ENCODE data around the gene CERKL.

Gene CERKL

DNA sequence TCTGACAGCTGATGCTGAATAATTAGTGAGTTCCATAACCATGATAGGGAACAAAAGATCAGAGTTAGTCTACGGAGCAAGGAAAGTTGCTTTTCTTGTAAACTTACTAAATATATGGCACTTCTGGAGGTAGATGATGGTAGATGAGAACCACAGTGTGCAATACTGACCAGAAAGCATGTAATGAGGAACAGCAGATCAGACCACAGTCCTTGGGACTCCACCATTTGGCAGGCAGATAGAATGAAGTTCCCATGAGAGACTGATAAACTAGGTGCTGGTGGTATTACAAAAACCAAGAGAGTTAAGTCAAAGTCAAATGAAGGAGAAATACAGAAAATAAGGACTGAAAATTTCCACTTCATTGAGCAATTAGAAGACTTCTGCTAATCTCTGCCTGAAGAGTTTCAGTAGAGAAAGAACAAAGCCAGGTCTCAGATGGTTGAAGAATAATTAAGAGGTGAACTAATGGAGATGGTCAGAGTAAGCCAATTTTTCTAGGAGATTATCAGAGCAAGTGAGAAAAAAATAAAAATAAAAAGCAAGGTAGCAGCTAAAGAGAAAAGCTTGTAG, 10.4 kb downstream of the CERKL start:
- TF ChIP-seq EZH2phosphoT487 (IDR thresholded peaks at IDR 0.05; ENCODE audit: borderline replicate concordance): no peak
- TF ChIP-seq, protein P1, sequence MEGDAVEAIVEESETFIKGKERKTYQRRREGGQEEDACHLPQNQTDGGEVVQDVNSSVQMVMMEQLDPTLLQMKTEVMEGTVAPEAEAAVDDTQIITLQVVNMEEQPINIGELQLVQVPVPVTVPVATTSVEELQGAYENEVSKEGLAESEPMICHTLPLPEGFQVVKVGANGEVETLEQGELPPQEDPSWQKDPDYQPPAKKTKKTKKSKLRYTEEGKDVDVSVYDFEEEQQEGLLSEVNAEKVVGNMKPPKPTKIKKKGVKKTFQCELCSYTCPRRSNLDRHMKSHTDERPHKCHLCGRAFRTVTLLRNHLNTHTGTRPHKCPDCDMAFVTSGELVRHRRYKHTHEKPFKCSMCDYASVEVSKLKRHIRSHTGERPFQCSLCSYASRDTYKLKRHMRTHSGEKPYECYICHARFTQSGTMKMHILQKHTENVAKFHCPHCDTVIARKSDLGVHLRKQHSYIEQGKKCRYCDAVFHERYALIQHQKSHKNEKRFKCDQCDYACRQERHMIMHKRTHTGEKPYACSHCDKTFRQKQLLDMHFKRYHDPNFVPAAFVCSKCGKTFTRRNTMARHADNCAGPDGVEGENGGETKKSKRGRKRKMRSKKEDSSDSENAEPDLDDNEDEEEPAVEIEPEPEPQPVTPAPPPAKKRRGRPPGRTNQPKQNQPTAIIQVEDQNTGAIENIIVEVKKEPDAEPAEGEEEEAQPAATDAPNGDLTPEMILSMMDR (conservative IDR thresholded peaks at IDR 0.05; ENCODE audit: low read length): no peak
- Histone ChIP-seq H2AFZ (ENCODE audit: low read length) (no peak overlapping the region), H3F3A (ENCODE audit: low read depth) (no peaks in the 10 kb centered on the region), H4K20me1 (ENCODE audit: insufficient read depth, low read length, poor library complexity, severe bottlenecking) (no peaks in the 10 kb centered on the region), H3K9me3 (ENCODE audit: insufficient read depth, low read depth, low read length) (no peaks in the 10 kb centered on the region), H3K4me1 (ENCODE audit: insufficient read depth, low read length, poor library complexity, severe bottlenecking) (no peaks in the 10 kb centered on the region), H3K27me3 (ENCODE audit: insufficient read depth, low read length, poor library complexity, severe bottlenecking) (no peaks in the 10 kb centered on the region), H3K9ac (ENCODE audit: low read depth, low read length, poor library complexity, severe bottlenecking) (no peak overlapping the region), H3K4me2 (ENCODE audit: low read depth, low read length, poor library complexity, severe bottlenecking) (no peak overlapping the region), H3K4me3 (ENCODE audit: low read length, poor library complexity, severe bottlenecking) (no peak overlapping the region), H3K79me2 (ENCODE audit: insufficient read depth, low read length) (no peaks in the 10 kb centered on the region), H3K36me3 (ENCODE audit: insufficient read depth, low read length) (no peaks in the 10 kb centered on the region), H3K9me2 (replicated peaks; ENCODE audit: low read depth, low read length) (no peaks in the 10 kb centered on the region)

DNA sequence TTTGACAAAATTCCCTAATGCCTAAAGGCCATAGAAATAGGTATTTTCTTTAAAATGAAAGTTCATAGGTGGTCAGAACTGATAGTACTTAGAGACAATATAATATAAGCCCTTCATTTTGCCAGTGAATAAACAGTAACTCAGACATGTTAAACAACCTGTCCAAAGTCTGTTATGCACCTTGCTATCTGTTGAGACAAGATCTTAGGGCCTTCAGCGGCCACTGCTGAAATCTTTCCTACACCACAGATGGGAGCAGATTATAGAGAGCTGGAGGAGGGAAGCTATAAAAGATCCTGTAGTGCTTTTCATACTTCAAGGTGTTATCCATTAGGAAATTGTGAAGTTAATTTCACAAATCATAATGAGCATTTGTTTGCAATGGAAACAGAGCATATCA, 13.8 kb downstream of the CERKL start:
- Histone ChIP-seq H3K9ac (ENCODE audit: low read depth, low read length, poor library complexity, severe bottlenecking) (no peak overlapping the region), H3K36me3 (ENCODE audit: insufficient read depth, low read length) (no peaks in the 10 kb centered on the region), H3K27me3 (ENCODE audit: insufficient read depth, low read length, poor library complexity, severe bottlenecking) (no peaks in the 10 kb centered on the region), H3K4me2 (ENCODE audit: low read depth, low read length, poor library complexity, severe bottlenecking) (no peak overlapping the region), H3F3A (ENCODE audit: low read depth) (no peaks in the 10 kb centered on the region), H3K4me1 (ENCODE audit: insufficient read depth, low read length, poor library complexity, severe bottlenecking) (no peaks in the 10 kb centered on the region), H3K9me2 (replicated peaks; ENCODE audit: low read depth, low read length) (no peaks in the 10 kb centered on the region), H2AFZ (ENCODE audit: low read length) (no peak overlapping the region), H4K20me1 (ENCODE audit: insufficient read depth, low read length, poor library complexity, severe bottlenecking) (no peaks in the 10 kb centered on the region), H3K79me2 (ENCODE audit: insufficient read depth, low read length) (no peaks in the 10 kb centered on the region), H3K4me3 (ENCODE audit: low read length, poor library complexity, severe bottlenecking) (no peak overlapping the region), H3K9me3 (ENCODE audit: insufficient read depth, low read depth, low read length) (no peaks in the 10 kb centered on the region)
- no peak for TF ChIP-seq EZH2phosphoT487 (IDR thresholded peaks at IDR 0.05; ENCODE audit: borderline replicate concordance)
- TF ChIP-seq, protein P1 (conservative IDR thresholded peaks at IDR 0.05; ENCODE audit: low read length): no peak

DNA sequence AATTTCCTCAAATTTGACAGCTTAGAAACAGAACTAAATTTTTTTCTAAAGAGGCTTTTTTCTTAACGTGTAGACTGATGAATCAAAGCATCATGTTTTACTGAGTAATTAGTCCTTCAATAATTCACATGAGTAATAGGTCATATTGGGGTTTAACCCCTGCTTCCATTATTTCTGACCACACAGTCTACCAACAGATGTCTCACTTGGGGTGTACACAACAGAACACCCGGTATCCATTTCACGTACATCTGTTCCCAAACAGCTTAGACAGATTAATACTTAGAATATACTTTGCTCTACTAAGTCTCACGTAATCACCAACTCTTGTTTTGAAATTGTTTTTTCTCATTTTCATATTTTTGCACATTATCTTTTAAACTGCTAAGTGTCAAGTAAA, 14.8 kb downstream of the CERKL start:
- Histone ChIP-seq H3K79me2 (ENCODE audit: insufficient read depth, low read length) (no peaks in the 10 kb centered on the region), H3K4me3 (ENCODE audit: low read length, poor library complexity, severe bottlenecking) (no peak overlapping the region), H3K27me3 (ENCODE audit: insufficient read depth, low read length, poor library complexity, severe bottlenecking) (no peaks in the 10 kb centered on the region), H3K9me2 (replicated peaks; ENCODE audit: low read depth, low read length) (no peaks in the 10 kb centered on the region), H3K9me3 (ENCODE audit: insufficient read depth, low read depth, low read length) (no peaks in the 10 kb centered on the region), H3F3A (ENCODE audit: low read depth) (no peaks in the 10 kb centered on the region), H2AFZ (ENCODE audit: low read length) (no peak overlapping the region), H3K9ac (ENCODE audit: low read depth, low read length, poor library complexity, severe bottlenecking) (no peak overlapping the region), H3K36me3 (ENCODE audit: insufficient read depth, low read length) (no peaks in the 10 kb centered on the region), H3K4me2 (ENCODE audit: low read depth, low read length, poor library complexity, severe bottlenecking) (no peak overlapping the region), H4K20me1 (ENCODE audit: insufficient read depth, low read length, poor library complexity, severe bottlenecking) (no peaks in the 10 kb centered on the region), H3K4me1 (ENCODE audit: insufficient read depth, low read length, poor library complexity, severe bottlenecking) (no peaks in the 10 kb centered on the region)
- TF ChIP-seq EZH2phosphoT487 (IDR thresholded peaks at IDR 0.05; ENCODE audit: borderline replicate concordance): no peak
- TF ChIP-seq, protein P1 (conservative IDR thresholded peaks at IDR 0.05; ENCODE audit: low read length): no peak

All from Loucy (cell line).